Measurements from ENCODE around the gene ALPK1. TPM values are rescaled to one million over a fixed set of nuclear protein-coding genes. Genes with fewer than 3 reads are reported as not detected.

ALPK1 gene
- polyA plus RNA-seq, 3 donors: 5.3 to 14.2 (median 8.1) TPM

- H3K9me3 Mint-ChIP-seq: no peaks in the 10 kb centered on the region
- Histone ChIP-seq H3K27me3 (ENCODE audit: control insufficient read depth in 2 of 2, insufficient read depth in 2 of 2, low read length in 2 of 2) (no peaks in the 10 kb centered on the region), H4K20me1 (ENCODE audit: insufficient read depth, low read length) (no peaks in the 10 kb centered on the region), H3K4me2 (replicated peaks; ENCODE audit: extremely low read depth, low read length, poor library complexity, severe bottlenecking) (no peak overlapping the region), H3K36me3 (replicated peaks in 1 of 2; ENCODE audit: control insufficient read depth in 1 of 2, insufficient read depth in 2 of 2, low read length in 2 of 2) (peaks cover 22 to 43% of the 10 kb centered on the region in 2 donors), H3K4me3 (replicated peaks in 1 of 3; ENCODE audit: low read depth in 2 of 3, low read length in 3 of 3) (no peak overlapping the region), H3K4me1 (ENCODE audit: control insufficient read depth in 1 of 2, insufficient read depth in 2 of 2, low read length in 2 of 2) (peaks cover 5 to 6% of the 10 kb centered on the region in 2 donors), H3K9ac (ENCODE audit: insufficient read depth, low read length, poor library complexity, severe bottlenecking) (no peak overlapping the region), H2AFZ (ENCODE audit: insufficient read depth, low read depth, low read length, poor library complexity, severe bottlenecking) (no peak overlapping the region), H3K9me3 (replicated peaks in 1 of 2; ENCODE audit: control insufficient read depth in 1 of 2, insufficient read depth in 1 of 2, low read length in 2 of 2) (no peaks in the 10 kb centered on the region), H3K79me2 (ENCODE audit: insufficient read depth, low read length) (no peaks in the 10 kb centered on the region), H3K27ac (ENCODE audit: low read depth in 1 of 2, low read length in 2 of 2) (no peak overlapping the region)
- DNase-seq: no peak
- no peak overlapping the region for H3K27ac Mint-ChIP-seq
- H3K4me3 Mint-ChIP-seq: no peak overlapping the region
- no peaks in the 10 kb centered on the region for H3K27me3 Mint-ChIP-seq (ENCODE audit: low read depth in 3 of 3)
- peaks cover 19 to 26% of the 10 kb centered on the region in 2 donors for H3K36me3 Mint-ChIP-seq
- no peak for TF ChIP-seq CTCF (IDR thresholded peaks at IDR 0.05)
- 100% methylated on average over 2 of the region's 2 CpGs for WGBS (ENCODE audit: insufficient coverage)
- intact Hi-C loops (cut with micrococcal nuclease): no loop called here
- H3K4me1 Mint-ChIP-seq: peaks cover 6% of the 10 kb centered on the region
These were observed 40.1 kb upstream of the ALPK1 start for GRCh38 chr4:112257098-112257497.

GRCh38 chr4:112266823-112267222 lies 30.3 kb upstream of the ALPK1 start:
- Histone ChIP-seq H2AFZ (ENCODE audit: insufficient read depth, low read depth, low read length, poor library complexity, severe bottlenecking) (no peak overlapping the region), H3K4me3 (replicated peaks in 1 of 3; ENCODE audit: low read depth in 2 of 3, low read length in 3 of 3) (no peak overlapping the region), H3K9me3 (replicated peaks in 1 of 2; ENCODE audit: control insufficient read depth in 1 of 2, insufficient read depth in 1 of 2, low read length in 2 of 2) (no peaks in the 10 kb centered on the region), H3K9ac (ENCODE audit: insufficient read depth, low read length, poor library complexity, severe bottlenecking) (no peak overlapping the region), H3K4me1 (ENCODE audit: control insufficient read depth in 1 of 2, insufficient read depth in 2 of 2, low read length in 2 of 2) (peaks cover 0 to 6% of the 10 kb centered on the region in 2 donors), H3K4me2 (replicated peaks; ENCODE audit: extremely low read depth, low read length, poor library complexity, severe bottlenecking) (no peak overlapping the region), H4K20me1 (ENCODE audit: insufficient read depth, low read length) (no peaks in the 10 kb centered on the region), H3K79me2 (ENCODE audit: insufficient read depth, low read length) (no peaks in the 10 kb centered on the region), H3K36me3 (replicated peaks in 1 of 2; ENCODE audit: control insufficient read depth in 1 of 2, insufficient read depth in 2 of 2, low read length in 2 of 2) (peaks cover 13 to 19% of the 10 kb centered on the region in 2 donors), H3K27ac (ENCODE audit: low read depth in 1 of 2, low read length in 2 of 2) (no peak overlapping the region), H3K27me3 (ENCODE audit: control insufficient read depth in 2 of 2, insufficient read depth in 2 of 2, low read length in 2 of 2) (no peaks in the 10 kb centered on the region)
- WGBS (ENCODE audit: insufficient coverage): no CpG with 5 or more reads among the region's 2 CpGs
- Mint-ChIP-seq H3K36me3 (peaks cover 32 to 36% of the 10 kb centered on the region in 2 donors), H3K4me1 (peaks cover 17% of the 10 kb centered on the region), H3K27ac (no peak overlapping the region), H3K4me3 (no peak overlapping the region), H3K27me3 (ENCODE audit: low read depth in 3 of 3) (peaks cover 0 to under 1% (median 0%) of the 10 kb centered on the region in 3 donors), H3K9me3 (no peaks in the 10 kb centered on the region)
- intact Hi-C loops (cut with micrococcal nuclease): no loop called here
- DNase-seq: no peak
- peak; percentile 54 for TF ChIP-seq CTCF (IDR thresholded peaks at IDR 0.05)

All from CD14-positive monocyte (primary cell).